ENCODE measurements around the gene CSNK1G1.
"Not testable (repeated sequence)": the region's sequence is repeated elsewhere in the genome, so short reads cannot be mapped to it uniquely, and the experiment has no call there.

DNA sequence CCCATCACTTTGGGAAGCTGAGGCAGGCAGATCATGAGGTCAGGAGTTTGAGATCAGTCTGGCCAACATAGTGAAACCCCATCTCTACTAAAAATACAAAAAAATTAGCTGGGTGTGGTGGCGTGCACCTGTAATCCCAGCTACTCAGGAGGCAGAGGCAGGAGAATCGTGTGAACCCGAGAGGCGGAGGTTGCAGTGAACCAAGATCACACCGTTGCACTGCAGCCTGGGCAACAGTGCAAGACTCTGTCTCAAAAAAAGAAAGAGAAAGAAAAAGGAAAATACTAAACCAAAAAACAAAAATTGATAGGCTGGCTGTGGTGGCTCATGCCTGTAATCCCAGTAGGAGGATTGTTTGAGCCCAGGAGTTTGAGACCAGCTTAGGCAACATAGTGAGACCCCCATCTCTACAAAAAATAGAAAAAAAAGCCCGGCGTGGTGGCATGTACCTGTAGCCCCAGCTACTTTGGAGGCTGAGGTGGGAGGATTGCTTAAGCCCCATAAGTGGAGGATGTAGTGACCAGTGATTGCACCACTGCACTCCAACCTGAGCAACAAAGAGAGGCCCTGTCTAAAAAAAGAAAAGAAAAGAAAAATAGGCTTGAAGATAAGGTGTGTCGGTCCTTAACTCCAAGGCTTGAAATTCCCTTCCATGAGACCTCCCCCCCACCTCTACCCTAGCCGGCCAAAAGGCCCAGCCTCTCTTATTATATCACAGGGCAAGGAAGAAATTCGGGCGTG lies 24.3 kb upstream of the CSNK1G1 start:
- TF ChIP-seq, protein P1, sequence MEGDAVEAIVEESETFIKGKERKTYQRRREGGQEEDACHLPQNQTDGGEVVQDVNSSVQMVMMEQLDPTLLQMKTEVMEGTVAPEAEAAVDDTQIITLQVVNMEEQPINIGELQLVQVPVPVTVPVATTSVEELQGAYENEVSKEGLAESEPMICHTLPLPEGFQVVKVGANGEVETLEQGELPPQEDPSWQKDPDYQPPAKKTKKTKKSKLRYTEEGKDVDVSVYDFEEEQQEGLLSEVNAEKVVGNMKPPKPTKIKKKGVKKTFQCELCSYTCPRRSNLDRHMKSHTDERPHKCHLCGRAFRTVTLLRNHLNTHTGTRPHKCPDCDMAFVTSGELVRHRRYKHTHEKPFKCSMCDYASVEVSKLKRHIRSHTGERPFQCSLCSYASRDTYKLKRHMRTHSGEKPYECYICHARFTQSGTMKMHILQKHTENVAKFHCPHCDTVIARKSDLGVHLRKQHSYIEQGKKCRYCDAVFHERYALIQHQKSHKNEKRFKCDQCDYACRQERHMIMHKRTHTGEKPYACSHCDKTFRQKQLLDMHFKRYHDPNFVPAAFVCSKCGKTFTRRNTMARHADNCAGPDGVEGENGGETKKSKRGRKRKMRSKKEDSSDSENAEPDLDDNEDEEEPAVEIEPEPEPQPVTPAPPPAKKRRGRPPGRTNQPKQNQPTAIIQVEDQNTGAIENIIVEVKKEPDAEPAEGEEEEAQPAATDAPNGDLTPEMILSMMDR (conservative IDR thresholded peaks at IDR 0.05) = not testable (repeated sequence)
- not testable (repeated sequence) for TF ChIP-seq EZH2 (IDR thresholded peaks at IDR 0.05; ENCODE audit: low read depth)
